Sigmoid colon (tissue), 4 donors: Measurements from ENCODE around the gene MRM3.

Experiments
- CTCF ChIP-seq, 4 experiments: fragments of 450-650 bp in 3 of 4; fragments of 200-600 bp in 1 of 4; IDR thresholded peaks; one replicate each; pipeline ENCODE4 v1.5.1; 2016 to 2019; ENCODE audit warnings: antibody characterized with exemption in 4 of 4, mild to moderate bottlenecking in 3 of 4, moderate library complexity in 2 of 4
- EP300 ChIP-seq, 4 donors: sonication (generic); formaldehyde crosslinking; IDR thresholded peaks; one replicate each; pipeline ENCODE4 v1.6.1; 2017; ENCODE audit warnings: antibody characterized with exemption in 4 of 4
- POLR2A ChIP-seq, 2 donors: fragments of 450-650 bp; IDR thresholded peaks; one replicate each; pipeline ENCODE4 v1.6.1; 2016; ENCODE audit warnings: antibody characterized with exemption in 2 of 2, mild to moderate bottlenecking in 2 of 2, moderate library complexity in 2 of 2
- POLR2AphosphoS5 ChIP-seq, 4 donors: sonication (generic); formaldehyde crosslinking; IDR thresholded peaks; one replicate each; pipeline ENCODE4 v1.6.1; 2017; ENCODE audit warnings: antibody characterized with exemption in 4 of 4

GRCh38 chr17:789160-789840, 7.1 kb downstream of the MRM3 start:
- TF ChIP-seq CTCF (IDR thresholded peaks at IDR 0.05) (no peak), POLR2AphosphoS5 (IDR thresholded peaks at IDR 0.05) (no peak), POLR2A (IDR thresholded peaks at IDR 0.05) (no peak), EP300 (IDR thresholded peaks at IDR 0.05) (no peak)
